NB4 (cell line): ENCODE measurements around the gene CGNL1.

Source experiments
- CTCF ChIP-seq: IDR thresholded peaks from one replicate; pipeline ENCODE4 v1.5.1; 2012; ENCODE audit warnings: low read depth, low read length
- POLR2A ChIP-seq: IDR thresholded peaks from 2 replicates; pipeline ENCODE4 v1.6.1; 2011; ENCODE audit warnings: mild to moderate bottlenecking; ENCODE audit not compliant: insufficient read length; ENCODE audit errors: extremely low read depth

- TF ChIP-seq POLR2A (no peak), CTCF (no peak)
Measured at GRCh38 chr15:57580428-57580827, 204.1 kb downstream of the CGNL1 start.
